Ishikawa (cell line): Measurements from ENCODE around the gene LRRC8D.

ENCODE experiments used
- CEBPB ChIP-seq: IDR thresholded peaks from 2 replicates; pipeline ENCODE4 v1.6.1; 2012
- CREB1 ChIP-seq: IDR thresholded peaks from 2 replicates; pipeline ENCODE4 v1.6.1; 2012; ENCODE audit warnings: low read depth
- EP300 ChIP-seq: IDR thresholded peaks from 2 replicates; pipeline ENCODE4 v1.6.1; 2012; ENCODE audit warnings: borderline replicate concordance
- RAD21 ChIP-seq: IDR thresholded peaks from 2 replicates; pipeline ENCODE4 v1.6.1; 2012; ENCODE audit warnings: low read depth
- TAF1 ChIP-seq: IDR thresholded peaks from 2 replicates; pipeline ENCODE4 v1.6.1; 2012; ENCODE audit warnings: low read depth, mild to moderate bottlenecking
- YY1 ChIP-seq: IDR thresholded peaks from 2 replicates; pipeline ENCODE4 v1.6.1; 2012; ENCODE audit warnings: low read depth
- ZBTB7A ChIP-seq: IDR thresholded peaks from 2 replicates; pipeline ENCODE4 v1.6.1; 2012; ENCODE audit warnings: low read depth
- TF ChIP-seq, protein P1 (sequence below): IDR thresholded peaks from 2 replicates; pipeline ENCODE4 v1.6.1; 2012
- TF ChIP-seq, protein P2 (sequence below): IDR thresholded peaks from 2 replicates; pipeline ENCODE4 v1.6.1; 2012
- TF ChIP-seq, protein P3 (sequence below): IDR thresholded peaks from 2 replicates; pipeline ENCODE4 v1.6.1; 2012; ENCODE audit warnings: low read depth, mild to moderate bottlenecking

DNA sequence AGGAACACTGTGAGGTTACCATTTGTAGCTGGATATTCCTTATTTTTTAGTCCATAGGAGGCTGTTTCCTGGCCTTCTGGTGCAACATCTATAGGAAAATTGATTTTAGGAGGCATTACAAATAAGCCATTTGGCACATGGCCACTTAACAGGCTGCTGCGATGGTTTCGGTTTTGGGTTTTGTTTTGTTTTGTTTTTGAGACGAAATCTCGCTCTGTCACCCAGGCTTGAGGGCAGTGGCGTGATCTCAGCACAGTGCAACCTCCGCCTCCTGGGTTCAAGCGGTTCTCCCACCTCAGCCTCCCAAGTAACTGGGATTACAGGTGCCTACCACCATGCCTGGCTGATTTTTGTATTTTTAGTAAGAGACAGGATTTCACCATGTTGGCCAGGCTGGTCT lies 20.1 kb upstream of the LRRC8D start:
- no peak for TF ChIP-seq EP300
- TF ChIP-seq, protein P1, sequence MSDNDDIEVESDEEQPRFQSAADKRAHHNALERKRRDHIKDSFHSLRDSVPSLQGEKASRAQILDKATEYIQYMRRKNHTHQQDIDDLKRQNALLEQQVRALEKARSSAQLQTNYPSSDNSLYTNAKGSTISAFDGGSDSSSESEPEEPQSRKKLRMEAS, result no peak
- TF ChIP-seq YY1, result no peak
- no peak for TF ChIP-seq RAD21
- TF ChIP-seq, protein P2, sequence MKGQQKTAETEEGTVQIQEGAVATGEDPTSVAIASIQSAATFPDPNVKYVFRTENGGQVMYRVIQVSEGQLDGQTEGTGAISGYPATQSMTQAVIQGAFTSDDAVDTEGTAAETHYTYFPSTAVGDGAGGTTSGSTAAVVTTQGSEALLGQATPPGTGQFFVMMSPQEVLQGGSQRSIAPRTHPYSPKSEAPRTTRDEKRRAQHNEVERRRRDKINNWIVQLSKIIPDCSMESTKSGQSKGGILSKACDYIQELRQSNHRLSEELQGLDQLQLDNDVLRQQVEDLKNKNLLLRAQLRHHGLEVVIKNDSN, result no peak
- TF ChIP-seq, protein P3, sequence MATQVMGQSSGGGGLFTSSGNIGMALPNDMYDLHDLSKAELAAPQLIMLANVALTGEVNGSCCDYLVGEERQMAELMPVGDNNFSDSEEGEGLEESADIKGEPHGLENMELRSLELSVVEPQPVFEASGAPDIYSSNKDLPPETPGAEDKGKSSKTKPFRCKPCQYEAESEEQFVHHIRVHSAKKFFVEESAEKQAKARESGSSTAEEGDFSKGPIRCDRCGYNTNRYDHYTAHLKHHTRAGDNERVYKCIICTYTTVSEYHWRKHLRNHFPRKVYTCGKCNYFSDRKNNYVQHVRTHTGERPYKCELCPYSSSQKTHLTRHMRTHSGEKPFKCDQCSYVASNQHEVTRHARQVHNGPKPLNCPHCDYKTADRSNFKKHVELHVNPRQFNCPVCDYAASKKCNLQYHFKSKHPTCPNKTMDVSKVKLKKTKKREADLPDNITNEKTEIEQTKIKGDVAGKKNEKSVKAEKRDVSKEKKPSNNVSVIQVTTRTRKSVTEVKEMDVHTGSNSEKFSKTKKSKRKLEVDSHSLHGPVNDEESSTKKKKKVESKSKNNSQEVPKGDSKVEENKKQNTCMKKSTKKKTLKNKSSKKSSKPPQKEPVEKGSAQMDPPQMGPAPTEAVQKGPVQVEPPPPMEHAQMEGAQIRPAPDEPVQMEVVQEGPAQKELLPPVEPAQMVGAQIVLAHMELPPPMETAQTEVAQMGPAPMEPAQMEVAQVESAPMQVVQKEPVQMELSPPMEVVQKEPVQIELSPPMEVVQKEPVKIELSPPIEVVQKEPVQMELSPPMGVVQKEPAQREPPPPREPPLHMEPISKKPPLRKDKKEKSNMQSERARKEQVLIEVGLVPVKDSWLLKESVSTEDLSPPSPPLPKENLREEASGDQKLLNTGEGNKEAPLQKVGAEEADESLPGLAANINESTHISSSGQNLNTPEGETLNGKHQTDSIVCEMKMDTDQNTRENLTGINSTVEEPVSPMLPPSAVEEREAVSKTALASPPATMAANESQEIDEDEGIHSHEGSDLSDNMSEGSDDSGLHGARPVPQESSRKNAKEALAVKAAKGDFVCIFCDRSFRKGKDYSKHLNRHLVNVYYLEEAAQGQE, result no peak
- TF ChIP-seq TAF1, result no peak
- TF ChIP-seq ZBTB7A, result no peak
- no peak for TF ChIP-seq CEBPB
- TF ChIP-seq CREB1, result no peak
